DOHH2 (cell line): ENCODE data around the gene TMOD4.

Source experiments
- EZH2phosphoT487 ChIP-seq: fragments of 200-600 bp; sonication (generic); IDR thresholded peaks from 2 replicates; pipeline ENCODE4 v1.6.1; 2017; ENCODE audit warnings: borderline replicate concordance, mild to moderate bottlenecking, antibody characterized with exemption, low read length, moderate library complexity, mixed read lengths
- TF ChIP-seq, protein P1 (sequence below): fragments of 200-600 bp; sonication (generic); IDR thresholded peaks from one replicate; pipeline ENCODE4 v1.5.1; 2014; ENCODE audit warnings: antibody characterized with exemption, mild to moderate bottlenecking, low read depth, low read length; ENCODE audit not compliant: poor library complexity, severe bottlenecking

DNA sequence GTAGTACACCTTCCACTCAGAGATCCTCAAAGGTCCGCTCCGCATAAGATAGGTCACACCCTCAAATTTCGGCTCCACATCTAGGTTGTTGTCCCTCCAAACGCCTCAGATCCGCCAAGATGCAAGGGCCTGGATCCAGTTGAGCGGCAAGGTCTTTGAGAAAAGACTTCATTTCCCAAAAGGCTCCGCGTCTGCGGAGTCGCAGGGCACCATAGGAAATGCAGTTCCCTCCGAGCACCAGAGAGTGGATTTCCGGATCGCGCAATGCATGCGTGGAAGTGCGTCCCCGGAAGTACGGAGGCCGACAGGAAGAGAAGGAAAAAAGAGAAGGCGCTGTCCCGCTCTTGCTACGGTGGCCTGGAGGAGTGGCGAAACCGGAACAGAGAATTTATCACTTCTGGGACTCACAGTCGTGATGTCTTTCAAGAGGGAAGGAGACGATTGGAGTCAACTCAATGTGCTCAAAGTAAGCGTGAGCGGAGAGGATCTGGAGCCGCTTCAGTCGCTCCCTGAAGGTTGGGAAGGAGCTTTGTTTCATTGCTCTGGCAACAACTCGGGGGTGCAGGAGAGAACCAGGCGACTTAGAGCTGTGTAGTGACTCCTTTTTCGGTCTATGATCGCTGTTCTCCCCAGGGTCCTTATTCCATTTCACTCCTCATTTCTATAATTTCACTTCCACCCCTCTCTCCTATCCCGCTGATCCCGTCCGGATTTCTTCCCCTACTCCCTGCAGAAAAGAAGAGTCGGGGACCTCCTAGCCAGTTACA is 9.9 kb downstream of the TMOD4 start, which contains the start of the genes LYSMD1 and SCNM1:
- TF ChIP-seq, protein P1, sequence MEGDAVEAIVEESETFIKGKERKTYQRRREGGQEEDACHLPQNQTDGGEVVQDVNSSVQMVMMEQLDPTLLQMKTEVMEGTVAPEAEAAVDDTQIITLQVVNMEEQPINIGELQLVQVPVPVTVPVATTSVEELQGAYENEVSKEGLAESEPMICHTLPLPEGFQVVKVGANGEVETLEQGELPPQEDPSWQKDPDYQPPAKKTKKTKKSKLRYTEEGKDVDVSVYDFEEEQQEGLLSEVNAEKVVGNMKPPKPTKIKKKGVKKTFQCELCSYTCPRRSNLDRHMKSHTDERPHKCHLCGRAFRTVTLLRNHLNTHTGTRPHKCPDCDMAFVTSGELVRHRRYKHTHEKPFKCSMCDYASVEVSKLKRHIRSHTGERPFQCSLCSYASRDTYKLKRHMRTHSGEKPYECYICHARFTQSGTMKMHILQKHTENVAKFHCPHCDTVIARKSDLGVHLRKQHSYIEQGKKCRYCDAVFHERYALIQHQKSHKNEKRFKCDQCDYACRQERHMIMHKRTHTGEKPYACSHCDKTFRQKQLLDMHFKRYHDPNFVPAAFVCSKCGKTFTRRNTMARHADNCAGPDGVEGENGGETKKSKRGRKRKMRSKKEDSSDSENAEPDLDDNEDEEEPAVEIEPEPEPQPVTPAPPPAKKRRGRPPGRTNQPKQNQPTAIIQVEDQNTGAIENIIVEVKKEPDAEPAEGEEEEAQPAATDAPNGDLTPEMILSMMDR = no peak
- TF ChIP-seq EZH2phosphoT487 = no peak
